ENCODE measurements around the gene TSPAN5. TPM values are rescaled to one million over a fixed set of nuclear protein-coding genes. Genes with fewer than 3 reads are reported as not detected.
"Not testable (repeated sequence)": the region's sequence is repeated elsewhere in the genome, so short reads cannot be mapped to it uniquely, and the experiment has no call there.

The TSPAN5 gene
- total and polyA plus RNA-seq, 4 donors: 2.6 to 9.9 (median 8.6) TPM

- H3K36me3 ChIP-seq (ENCODE audit: control insufficient read depth in 1 of 2, insufficient read depth in 2 of 2, low read length in 1 of 2): no peaks in the 10 kb centered on the region
- DNase-seq (no peak), ATAC-seq (ENCODE audit: low FRiP score) (no peak)
- H3K9me3 ChIP-seq (ENCODE audit: control insufficient read depth, low read length): no peaks in the 10 kb centered on the region
- 87 to 89% methylated on average over 4 of the region's 4 CpGs for WGBS, 2 donors
- no peaks in the 10 kb centered on the region for H3K27me3 ChIP-seq (ENCODE audit: control insufficient read depth in 1 of 2, insufficient read depth in 2 of 2, low read length in 1 of 2)
- no peaks in the 10 kb centered on the region for H3K4me1 ChIP-seq (ENCODE audit: control insufficient read depth in 1 of 2, insufficient read depth in 2 of 2, low read length in 2 of 2)
- intact Hi-C loops (cut with DNase I): no loop called here
- H3K4me3 ChIP-seq (ENCODE audit: low read length in 2 of 2): no peak overlapping the region
- no peak overlapping the region for H3K27ac ChIP-seq (ENCODE audit: low read depth in 1 of 2, low read length in 2 of 2)
Measured at GRCh38 chr4:98540803-98541202, 117.6 kb downstream of the TSPAN5 start.

- no peak for DNase-seq
- intact Hi-C loops (cut with DNase I): no loop called here
- H3K9me3 ChIP-seq (ENCODE audit: control insufficient read depth, low read length): no peaks in the 10 kb centered on the region
- H3K27me3 ChIP-seq (ENCODE audit: control insufficient read depth in 1 of 2, insufficient read depth in 2 of 2, low read length in 1 of 2): no peaks in the 10 kb centered on the region
- no peaks in the 10 kb centered on the region for H3K4me1 ChIP-seq (ENCODE audit: control insufficient read depth in 1 of 2, insufficient read depth in 2 of 2, low read length in 2 of 2)
- no peak for ATAC-seq (ENCODE audit: low FRiP score)
- H3K36me3 ChIP-seq (ENCODE audit: control insufficient read depth in 1 of 2, insufficient read depth in 2 of 2, low read length in 1 of 2): no peaks in the 10 kb centered on the region
- 92 to 94% methylated on average over 5 of the region's 5 CpGs for WGBS, 2 donors
- no peak overlapping the region for H3K27ac ChIP-seq (ENCODE audit: low read depth in 1 of 2, low read length in 2 of 2)
- H3K4me3 ChIP-seq (ENCODE audit: low read length in 2 of 2): no peak overlapping the region
Measured at GRCh38 chr4:98539741-98540140, 118.7 kb downstream of the TSPAN5 start.

- H3K4me3 ChIP-seq (ENCODE audit: low read length in 2 of 2): no peak overlapping the region
- H3K9me3 ChIP-seq (ENCODE audit: control insufficient read depth, low read length): no peaks in the 10 kb centered on the region
- no peak overlapping the region for H3K27ac ChIP-seq (ENCODE audit: low read depth in 1 of 2, low read length in 2 of 2)
- H3K27me3 ChIP-seq (ENCODE audit: control insufficient read depth in 1 of 2, insufficient read depth in 2 of 2, low read length in 1 of 2): no peaks in the 10 kb centered on the region
- intact Hi-C loops (cut with DNase I): no loop called here
- 96 to 98% methylated on average over 1 of the region's 1 CpG for WGBS, 2 donors
- DNase-seq (no peak), ATAC-seq (ENCODE audit: low FRiP score) (no peak)
- H3K4me1 ChIP-seq (ENCODE audit: control insufficient read depth in 1 of 2, insufficient read depth in 2 of 2, low read length in 2 of 2): no peaks in the 10 kb centered on the region
- H3K36me3 ChIP-seq (ENCODE audit: control insufficient read depth in 1 of 2, insufficient read depth in 2 of 2, low read length in 1 of 2): no peaks in the 10 kb centered on the region
Measured at GRCh38 chr4:98539299-98539698, 119.1 kb downstream of the TSPAN5 start.

GRCh38 chr4:98536631-98537030 is 121.8 kb downstream of the TSPAN5 start:
- no peak for ATAC-seq (ENCODE audit: low FRiP score)
- H3K36me3 ChIP-seq (ENCODE audit: control insufficient read depth in 1 of 2, insufficient read depth in 2 of 2, low read length in 1 of 2): no peaks in the 10 kb centered on the region
- no peaks in the 10 kb centered on the region for H3K9me3 ChIP-seq (ENCODE audit: control insufficient read depth, low read length)
- no peak overlapping the region for H3K4me3 ChIP-seq (ENCODE audit: low read length in 2 of 2)
- WGBS, 2 donors: 82 to 88% methylated on average over 11 of the region's 11 CpGs
- no peaks in the 10 kb centered on the region for H3K4me1 ChIP-seq (ENCODE audit: control insufficient read depth in 1 of 2, insufficient read depth in 2 of 2, low read length in 2 of 2)
- H3K27ac ChIP-seq (ENCODE audit: low read depth in 1 of 2, low read length in 2 of 2): no peak overlapping the region
- H3K27me3 ChIP-seq (ENCODE audit: control insufficient read depth in 1 of 2, insufficient read depth in 2 of 2, low read length in 1 of 2): no peaks in the 10 kb centered on the region
- no peak for DNase-seq
- intact Hi-C loops (cut with DNase I): no loop called here

GRCh38 chr4:98534146-98534545 is 124.3 kb downstream of the TSPAN5 start:
- H3K36me3 ChIP-seq (ENCODE audit: control insufficient read depth in 1 of 2, insufficient read depth in 2 of 2, low read length in 1 of 2); intact Hi-C loops (cut with DNase I); DNase-seq; H3K9me3 ChIP-seq (ENCODE audit: control insufficient read depth, low read length); H3K27me3 ChIP-seq (ENCODE audit: control insufficient read depth in 1 of 2, insufficient read depth in 2 of 2, low read length in 1 of 2); H3K4me1 ChIP-seq (ENCODE audit: control insufficient read depth in 1 of 2, insufficient read depth in 2 of 2, low read length in 2 of 2); H3K27ac ChIP-seq (ENCODE audit: low read depth in 1 of 2, low read length in 2 of 2); ATAC-seq (ENCODE audit: low FRiP score); H3K4me3 ChIP-seq (ENCODE audit: low read length in 2 of 2): not testable (repeated sequence)
- WGBS, 2 donors: 87 to 90% methylated on average over 2 of the region's 2 CpGs

- intact Hi-C loops (cut with DNase I): no loop called here
- Histone ChIP-seq H3K27me3 (ENCODE audit: control insufficient read depth in 1 of 2, insufficient read depth in 2 of 2, low read length in 1 of 2) (no peaks in the 10 kb centered on the region), H3K36me3 (ENCODE audit: control insufficient read depth in 1 of 2, insufficient read depth in 2 of 2, low read length in 1 of 2) (no peaks in the 10 kb centered on the region), H3K4me1 (ENCODE audit: control insufficient read depth in 1 of 2, insufficient read depth in 2 of 2, low read length in 2 of 2) (peaks cover 0 to 2% of the 10 kb centered on the region in 2 donors), H3K9me3 (ENCODE audit: control insufficient read depth, low read length) (no peaks in the 10 kb centered on the region), H3K27ac (ENCODE audit: low read depth in 1 of 2, low read length in 2 of 2) (no peak overlapping the region), H3K4me3 (ENCODE audit: low read length in 2 of 2) (no peak overlapping the region)
- DNase-seq (no peak), ATAC-seq (ENCODE audit: low FRiP score) (no peak)
- WGBS, 2 donors: 94 to 96% methylated on average over 3 of the region's 3 CpGs
Measured at GRCh38 chr4:98530572-98530971, 127.8 kb downstream of the TSPAN5 start.

GRCh38 chr4:98529970-98530569 is 128.3 kb downstream of the TSPAN5 start:
- intact Hi-C loops (cut with DNase I): no loop called here
- Histone ChIP-seq H3K27me3 (ENCODE audit: control insufficient read depth in 1 of 2, insufficient read depth in 2 of 2, low read length in 1 of 2) (no peaks in the 10 kb centered on the region), H3K4me1 (ENCODE audit: control insufficient read depth in 1 of 2, insufficient read depth in 2 of 2, low read length in 2 of 2) (peaks cover 0 to 2% of the 10 kb centered on the region in 2 donors), H3K9me3 (ENCODE audit: control insufficient read depth, low read length) (no peaks in the 10 kb centered on the region), H3K36me3 (ENCODE audit: control insufficient read depth in 1 of 2, insufficient read depth in 2 of 2, low read length in 1 of 2) (no peaks in the 10 kb centered on the region), H3K27ac (ENCODE audit: low read depth in 1 of 2, low read length in 2 of 2) (no peak overlapping the region), H3K4me3 (ENCODE audit: low read length in 2 of 2) (no peak overlapping the region)
- DNase-seq (no peak), ATAC-seq (ENCODE audit: low FRiP score) (no peak)
- WGBS, 2 donors: 84 to 89% methylated on average over 2 of the region's 2 CpGs

GRCh38 chr4:98528882-98529281 is 129.5 kb downstream of the TSPAN5 start:
- 93 to 96% methylated on average over 3 of the region's 3 CpGs for WGBS, 2 donors
- Histone ChIP-seq H3K4me3 (ENCODE audit: low read length in 2 of 2) (no peak overlapping the region), H3K27ac (ENCODE audit: low read depth in 1 of 2, low read length in 2 of 2) (no peak overlapping the region), H3K4me1 (ENCODE audit: control insufficient read depth in 1 of 2, insufficient read depth in 2 of 2, low read length in 2 of 2) (peaks cover 0 to 2% of the 10 kb centered on the region in 2 donors), H3K27me3 (ENCODE audit: control insufficient read depth in 1 of 2, insufficient read depth in 2 of 2, low read length in 1 of 2) (no peaks in the 10 kb centered on the region), H3K9me3 (ENCODE audit: control insufficient read depth, low read length) (no peaks in the 10 kb centered on the region), H3K36me3 (ENCODE audit: control insufficient read depth in 1 of 2, insufficient read depth in 2 of 2, low read length in 1 of 2) (no peaks in the 10 kb centered on the region)
- DNase-seq (no peak), ATAC-seq (ENCODE audit: low FRiP score) (no peak)
- intact Hi-C loops (cut with DNase I): no loop called here

- ATAC-seq (ENCODE audit: low FRiP score): no peak
- Histone ChIP-seq H3K4me3 (ENCODE audit: low read length in 2 of 2) (no peak overlapping the region), H3K4me1 (ENCODE audit: control insufficient read depth in 1 of 2, insufficient read depth in 2 of 2, low read length in 2 of 2) (peaks cover 0 to 2% of the 10 kb centered on the region in 2 donors), H3K36me3 (ENCODE audit: control insufficient read depth in 1 of 2, insufficient read depth in 2 of 2, low read length in 1 of 2) (no peaks in the 10 kb centered on the region), H3K9me3 (ENCODE audit: control insufficient read depth, low read length) (no peaks in the 10 kb centered on the region), H3K27ac (ENCODE audit: low read depth in 1 of 2, low read length in 2 of 2) (no peak overlapping the region), H3K27me3 (ENCODE audit: control insufficient read depth in 1 of 2, insufficient read depth in 2 of 2, low read length in 1 of 2) (no peaks in the 10 kb centered on the region)
- DNase-seq: no peak
- 38 to 47% methylated on average over 9 of the region's 9 CpGs for WGBS, 2 donors
- intact Hi-C loops (cut with DNase I): no loop called here
Measured at GRCh38 chr4:98527534-98528269, 130.7 kb downstream of the TSPAN5 start.

Measured in aorta (tissue), 5 donors.